B cell (primary cell): ENCODE results near the gene KRT4.

Source experiments
- CTCF ChIP-seq: fragments of 200-600 bp; IDR thresholded peaks from one replicate; pipeline ENCODE4 v1.8.0; 2022; ENCODE audit warnings: antibody characterized with exemption, mild to moderate bottlenecking
- EZH2 ChIP-seq: IDR thresholded peaks from 2 replicates; pipeline ENCODE4 v1.6.1; 2012; ENCODE audit warnings: borderline replicate concordance, low read depth, mild to moderate bottlenecking, moderate library complexity, low read length; ENCODE audit not compliant: insufficient read depth, poor library complexity, severe bottlenecking

DNA sequence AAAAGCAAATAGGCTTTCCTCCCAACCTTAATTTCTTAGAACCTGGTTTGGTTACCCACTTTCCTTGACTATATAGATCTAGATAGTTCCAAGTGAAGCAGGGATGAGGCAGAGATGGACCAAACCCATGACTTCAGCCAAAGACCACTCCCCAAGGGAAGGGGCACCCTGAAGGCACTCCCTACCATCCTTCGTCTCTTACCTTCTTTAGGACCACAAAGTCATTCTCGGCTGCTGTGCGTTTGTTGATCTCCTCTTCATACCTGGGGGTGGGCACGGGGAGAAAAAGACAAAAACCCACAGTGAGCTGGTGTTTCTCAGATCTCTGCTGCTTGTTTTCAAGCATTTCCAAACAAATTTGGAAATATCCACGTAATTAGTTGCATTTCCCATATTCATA is 3.4 kb downstream of the KRT4 start:
- TF ChIP-seq CTCF: no peak
- TF ChIP-seq EZH2: no peak
